H54 (cell line): Measurements from ENCODE around the gene KCTD19.
A peak's percentile ranks its signal among the peaks of the same experiment; 100 is the strongest.
"Not testable (repeated sequence)": the region's sequence is repeated elsewhere in the genome, so short reads cannot be mapped to it uniquely, and the experiment has no call there.

Experiments used
- DNase-seq: peaks from one replicate; pipeline ENCODE4 v3.0.0; 2011; ENCODE audit warnings: low spot score, mixed read lengths; ENCODE audit not compliant: insufficient read length
- FAIRE-seq: peaks from 3 replicates; lab custom pipeline; 2011; peaks lifted over from hg19 to GRCh38; lab: Jason Lieb, UNC
- POLR2A ChIP-seq: IDR thresholded peaks from 2 replicates; pipeline ENCODE4 v1.6.1; 2011; ENCODE audit warnings: low read depth, mild to moderate bottlenecking, low read length

Gene KCTD19

DNA sequence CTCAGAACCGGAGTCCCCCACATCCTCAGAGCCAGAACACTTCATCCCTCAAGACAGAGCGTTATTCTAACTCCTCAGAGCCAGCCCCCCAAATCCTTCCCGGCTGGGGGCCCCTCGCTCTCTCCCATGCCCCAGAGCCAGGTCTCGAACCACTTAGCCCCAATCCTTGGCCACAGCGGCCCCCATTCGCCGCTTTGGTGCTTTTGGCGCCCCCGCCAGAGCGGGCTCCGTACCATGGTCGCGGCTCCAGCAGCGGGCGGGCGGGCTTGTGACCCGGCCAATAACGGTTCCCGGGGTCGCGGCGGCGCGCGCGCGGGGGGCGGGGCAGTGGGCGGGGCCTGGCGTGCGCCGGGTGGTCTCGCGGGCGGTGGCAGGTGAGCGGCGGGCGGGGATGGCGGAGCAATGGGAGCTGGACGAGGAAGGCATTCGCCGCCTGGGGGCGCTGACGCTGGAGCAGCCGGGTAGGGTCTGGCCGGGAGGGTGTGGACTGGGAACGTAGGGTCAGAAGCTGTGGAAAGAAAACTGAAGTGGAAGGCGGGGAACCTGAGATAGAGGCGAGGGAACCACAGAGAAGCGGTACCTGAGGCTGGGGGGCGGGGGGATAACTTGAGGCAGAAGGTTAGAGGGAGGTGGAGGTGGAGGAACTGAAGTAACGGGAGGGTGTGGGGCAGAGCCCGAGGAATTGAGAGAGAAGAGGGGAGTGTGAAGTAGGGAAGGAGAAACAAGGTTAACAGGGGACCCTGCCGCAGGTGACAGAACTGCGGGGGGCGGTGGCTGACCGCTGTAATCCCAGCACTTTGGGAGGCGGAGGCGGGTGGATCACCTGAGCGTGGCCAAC is at the start of gene KCTD19, which contains the start of gene LRRC36:
Gene KCTD19, minus strand, starts transcription at position 270 of the 838 bp plus-strand sequence. Its CDS starts 34 bp downstream, at position 236.
Gene LRRC36, plus strand, starts transcription at position 344 of the 838 bp plus-strand sequence. Its CDS starts 48 bp downstream, at position 392.
- FAIRE-seq (no peak), DNase-seq (no peak)
- TF ChIP-seq POLR2A = no peak

DNA sequence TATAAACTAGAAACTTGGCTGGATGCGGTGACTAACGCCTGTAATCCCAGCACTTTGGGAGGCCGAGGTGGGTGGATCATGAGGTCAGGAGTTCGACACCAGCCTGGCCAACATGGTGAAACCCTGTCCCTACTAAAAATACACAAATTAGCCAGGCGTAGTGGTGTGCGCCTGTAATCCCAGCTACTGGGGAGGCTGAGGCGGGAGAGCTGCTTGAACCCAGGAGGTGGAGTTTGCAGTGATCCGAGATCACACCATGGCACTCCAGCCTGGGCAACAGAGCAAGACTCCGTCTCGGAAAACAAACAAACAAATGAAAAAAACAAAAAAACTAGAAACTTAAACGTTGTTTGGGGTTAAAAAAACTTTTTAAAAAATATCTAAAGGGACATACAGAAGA is 49.5 kb upstream of the KCTD19 start:
- not testable (repeated sequence) for FAIRE-seq, DNase-seq

DNA sequence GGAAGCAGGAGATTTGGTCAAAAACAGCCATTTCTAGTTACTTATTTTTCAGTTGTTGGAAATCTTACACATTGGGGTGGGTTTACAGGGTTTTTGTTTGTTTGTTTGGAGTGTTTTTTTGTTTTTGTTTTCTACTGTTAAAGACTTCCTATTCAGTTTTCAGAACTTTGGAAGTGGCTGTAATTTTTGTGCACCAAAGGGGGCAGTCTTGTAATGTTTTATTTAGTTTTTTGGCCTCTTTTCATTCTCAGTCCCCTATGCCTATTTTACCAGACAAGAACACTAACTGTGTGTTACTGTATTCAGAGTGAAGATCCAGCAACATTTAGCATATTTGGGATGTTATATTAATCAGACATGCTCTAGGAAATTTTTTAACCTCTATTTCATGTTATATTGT is 46.1 kb upstream of the KCTD19 start:
- FAIRE-seq (peak; percentile 33), DNase-seq (no peak)
- no peak for TF ChIP-seq POLR2A

DNA sequence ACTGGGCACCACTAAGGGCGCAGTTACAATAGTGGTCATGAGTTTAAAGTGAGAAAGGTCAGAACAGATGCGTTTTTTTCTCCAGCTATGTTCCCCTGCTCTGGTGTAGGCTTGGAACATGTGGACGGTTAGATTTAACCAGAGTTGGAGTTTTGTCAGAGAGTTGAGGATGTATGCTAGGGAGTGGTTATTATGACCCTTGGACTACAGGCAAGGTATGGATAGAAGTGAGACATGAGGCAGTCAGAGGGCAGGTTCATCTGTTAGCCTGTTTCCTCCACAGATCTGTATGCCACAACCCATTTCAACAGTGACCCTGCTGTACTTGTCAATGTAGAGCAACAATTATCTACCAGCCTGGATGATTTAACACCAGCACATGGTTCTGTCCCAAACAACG is 44.1 kb upstream of the KCTD19 start:
- FAIRE-seq = no peak
- DNase-seq = no peak
- no peak for TF ChIP-seq POLR2A

DNA sequence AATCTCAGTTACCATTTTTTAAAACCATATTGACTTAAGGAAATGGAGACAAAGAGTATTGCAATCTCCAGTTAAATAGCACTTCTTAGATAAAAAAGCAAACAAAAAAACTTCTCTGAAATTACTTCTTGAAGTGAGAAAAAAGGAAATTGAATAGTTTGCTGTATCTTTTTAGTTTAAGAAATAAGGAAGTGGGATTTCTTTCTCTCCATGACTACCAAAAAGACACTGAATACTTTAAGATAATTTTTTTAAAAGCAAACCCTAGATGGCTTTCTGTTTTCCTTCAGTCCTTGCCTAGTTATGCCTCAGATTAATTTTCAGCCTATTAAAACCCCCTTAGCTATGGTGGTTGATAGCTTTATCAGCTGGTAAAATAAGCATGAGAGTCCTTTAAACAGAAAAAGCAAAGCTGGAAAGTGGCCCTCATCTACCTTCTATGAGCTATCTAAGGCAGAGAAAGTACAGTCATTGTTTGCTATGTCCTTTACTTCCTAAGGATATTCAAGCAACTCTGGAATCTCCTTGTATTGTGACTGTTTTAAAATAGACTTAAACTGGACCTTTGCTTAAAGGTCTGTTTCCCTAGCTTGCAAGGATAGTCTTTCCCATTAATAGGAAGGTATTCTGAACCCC is 38.2 kb upstream of the KCTD19 start:
- no peak for TF ChIP-seq POLR2A
- FAIRE-seq (peak; percentile 62), DNase-seq (no peak)

DNA sequence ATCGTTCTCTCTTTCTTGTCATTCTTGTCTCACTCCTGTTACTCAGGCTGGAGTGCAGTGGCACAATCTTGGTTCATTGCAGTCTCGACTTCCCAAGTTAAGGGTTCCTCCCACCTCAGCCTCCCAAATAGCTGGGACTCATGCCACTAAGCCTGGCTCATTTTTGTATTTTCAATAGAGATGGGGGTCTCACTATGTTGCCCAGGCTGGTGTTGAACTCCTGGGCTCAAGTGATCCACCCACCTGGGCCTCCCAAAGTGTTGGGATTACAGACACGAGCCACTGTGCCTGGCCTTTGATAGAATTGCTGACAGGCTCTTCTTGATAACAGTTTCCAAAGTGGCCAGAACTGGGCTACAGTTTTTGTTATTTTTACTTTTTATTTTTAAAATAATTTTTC is 34.5 kb upstream of the KCTD19 start:
- DNase-seq (no peak), FAIRE-seq (no peak)
- TF ChIP-seq POLR2A = no peak

DNA sequence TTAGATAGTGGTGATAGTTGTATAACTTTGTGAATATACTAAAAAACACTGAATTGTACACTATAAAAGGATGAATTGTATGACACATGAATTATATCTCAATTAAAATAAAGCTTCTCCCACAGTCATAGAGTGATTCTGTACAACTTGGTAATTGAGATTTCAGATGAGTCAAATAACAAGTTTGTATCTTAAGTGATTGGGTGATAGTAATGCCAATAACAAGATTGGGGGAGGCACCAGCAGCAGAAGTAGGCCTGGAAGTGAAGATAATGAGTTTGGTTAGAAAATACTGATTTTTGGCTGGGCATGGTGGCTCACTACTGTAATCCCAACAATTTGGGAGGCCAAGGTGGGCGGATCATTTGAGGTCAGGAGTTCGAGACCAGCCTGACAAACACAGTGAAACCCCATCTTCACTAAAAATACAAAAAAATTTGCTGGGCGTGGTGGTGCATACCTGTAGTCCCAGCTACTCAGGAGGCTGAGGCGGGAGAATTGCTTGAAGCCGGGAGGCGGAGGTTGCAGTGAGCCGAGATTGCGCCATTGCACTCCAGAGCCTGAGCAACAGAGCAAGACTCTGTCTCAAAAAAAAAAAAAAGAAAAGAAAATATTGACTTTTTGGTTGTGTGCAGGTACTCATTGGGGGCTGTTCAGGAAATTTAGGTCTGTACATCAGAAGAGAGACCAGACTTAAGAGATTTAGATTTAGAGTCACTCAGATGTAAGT is 33.2 kb upstream of the KCTD19 start:
- DNase-seq, FAIRE-seq: not testable (repeated sequence)

DNA sequence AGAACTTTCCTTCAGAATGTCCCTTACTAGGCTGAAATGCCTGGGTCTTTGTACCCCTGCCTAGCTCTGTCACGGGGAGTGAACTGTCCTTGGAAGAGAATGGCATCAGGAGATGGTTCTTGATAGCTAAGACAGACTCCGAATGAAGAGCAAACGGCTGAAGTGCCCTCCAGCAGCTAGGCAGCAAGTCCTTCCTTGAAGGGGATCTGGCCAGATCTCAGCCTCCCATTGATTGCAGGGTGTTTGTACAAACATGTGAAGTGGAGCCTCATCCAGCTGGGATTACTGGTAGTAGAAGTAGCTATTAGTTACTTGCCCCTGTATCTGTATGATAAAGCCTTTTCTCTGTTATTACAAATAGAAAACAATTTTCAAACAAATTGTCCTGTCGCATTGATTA is 31.0 kb upstream of the KCTD19 start:
- TF ChIP-seq POLR2A = no peak
- no peak for DNase-seq
- FAIRE-seq = no peak

DNA sequence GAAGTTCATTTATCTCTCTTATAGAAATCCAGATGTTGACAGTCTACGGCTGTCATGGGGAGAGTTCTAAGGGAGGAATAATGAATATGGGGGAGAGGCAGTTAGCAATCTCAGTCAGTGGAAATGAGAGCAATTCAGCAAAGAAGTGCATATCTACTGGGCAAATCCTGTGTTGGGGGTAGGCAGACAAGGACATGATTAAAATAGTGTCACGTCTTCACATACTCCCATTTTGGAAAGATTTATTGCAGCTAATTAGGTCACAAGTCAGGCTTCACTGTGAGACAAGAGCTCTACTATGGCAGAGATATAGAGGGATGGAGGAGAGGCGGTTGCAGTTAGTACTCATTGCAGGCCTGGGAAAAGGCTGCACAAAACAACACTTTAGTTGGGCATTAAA is 29.9 kb upstream of the KCTD19 start:
- no peak for DNase-seq
- no peak for FAIRE-seq
- no peak for TF ChIP-seq POLR2A

DNA sequence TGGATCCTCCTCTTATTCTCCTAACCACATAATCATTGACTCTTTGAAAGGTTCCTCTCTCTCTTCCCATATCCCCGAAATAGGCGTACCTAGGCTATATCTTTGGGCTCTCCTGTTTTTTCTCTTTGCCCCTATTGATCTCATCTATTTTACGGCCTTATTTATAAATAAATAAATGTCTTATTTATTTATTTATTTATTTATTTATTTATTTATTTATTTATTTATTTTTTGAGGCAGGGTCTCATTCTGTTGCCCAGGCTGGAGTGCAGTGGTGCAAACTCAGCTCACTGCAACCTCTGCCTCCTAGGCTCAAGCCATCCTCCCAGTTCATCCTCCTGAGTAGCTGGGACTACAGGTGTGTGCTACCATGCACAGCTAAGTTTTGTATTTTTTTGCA is 25.9 kb upstream of the KCTD19 start:
- not testable (repeated sequence) for FAIRE-seq

DNA sequence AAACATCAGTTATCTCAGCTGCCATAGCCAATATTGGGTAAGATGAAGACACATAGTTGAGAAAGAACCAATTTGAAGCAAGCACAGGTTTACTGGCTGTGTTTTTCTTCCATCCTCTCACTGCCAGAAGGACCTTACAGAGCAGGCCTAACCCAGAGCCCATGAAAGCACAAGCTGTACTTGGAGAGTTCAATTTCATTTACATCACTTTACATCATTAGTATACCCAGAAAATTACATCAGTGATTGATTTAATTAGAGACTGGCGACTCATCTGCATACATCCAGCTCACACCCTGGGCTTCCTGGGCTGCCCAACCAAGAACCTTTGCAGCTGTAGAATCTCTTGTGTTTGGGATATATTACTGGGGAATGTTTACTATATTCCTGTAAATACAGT is 23.8 kb upstream of the KCTD19 start:
- FAIRE-seq (no peak), DNase-seq (no peak)
- no peak for TF ChIP-seq POLR2A

More for the DNA sequence above, 25.9 kb upstream of the KCTD19 start:
- not testable (repeated sequence) for DNase-seq

DNA sequence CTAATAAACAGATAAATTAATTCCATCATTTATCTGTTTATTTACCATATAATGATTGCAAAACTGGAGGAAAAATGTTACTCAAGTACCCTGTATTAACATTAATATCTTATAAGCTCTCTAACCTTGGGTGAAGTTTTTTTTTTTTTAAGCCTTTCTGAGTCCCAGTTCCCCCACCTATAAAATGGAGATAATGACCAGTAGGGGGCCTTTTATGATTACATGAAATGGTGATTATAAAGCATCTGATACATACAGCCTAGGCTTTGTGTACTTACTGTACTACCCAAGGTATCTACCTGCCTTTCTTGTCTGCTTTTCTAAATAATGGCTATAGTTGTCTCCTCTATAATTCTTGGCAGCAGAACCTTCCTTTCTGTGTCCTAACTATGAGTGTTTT is 22.6 kb upstream of the KCTD19 start:
- TF ChIP-seq POLR2A = no peak
- DNase-seq (no peak), FAIRE-seq (no peak)

DNA sequence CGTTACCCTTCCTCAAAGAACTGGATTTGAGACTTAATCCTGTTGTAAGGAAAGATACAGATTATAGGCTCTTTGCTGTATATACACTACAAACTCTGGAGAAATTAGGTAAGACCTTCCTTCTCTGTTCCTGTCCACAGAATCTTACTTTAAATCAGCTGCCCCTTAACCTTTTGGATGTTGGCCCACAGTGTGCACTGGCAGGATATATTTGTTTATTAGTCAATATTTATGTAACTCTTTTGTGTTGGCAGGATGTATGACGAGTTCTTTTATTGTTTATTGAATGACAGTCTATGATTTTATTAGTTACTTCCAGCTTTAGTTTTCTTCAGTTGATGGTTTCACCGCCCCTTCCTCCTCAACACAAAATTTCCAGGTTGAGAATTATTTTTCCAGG is 19.8 kb upstream of the KCTD19 start:
- no peak for DNase-seq
- no peak for FAIRE-seq
- no peak for TF ChIP-seq POLR2A

DNA sequence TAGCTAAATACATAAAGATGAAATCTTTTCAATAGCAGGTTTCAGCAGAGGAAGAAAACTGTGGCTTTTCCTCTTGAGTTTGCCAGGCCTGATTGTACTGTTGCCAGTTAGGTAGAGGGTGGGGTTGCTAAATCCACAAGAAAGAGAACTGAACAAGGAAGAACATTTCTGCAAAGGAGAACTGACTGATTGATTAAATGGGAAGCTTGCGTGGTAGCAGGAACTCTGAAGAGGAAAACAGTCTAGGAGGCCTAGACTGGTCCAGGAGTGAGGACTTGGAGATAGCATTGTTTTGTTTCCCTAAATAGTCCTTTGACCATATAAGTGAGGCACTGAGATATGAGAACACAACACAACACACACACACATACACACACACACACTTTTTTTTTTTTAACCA is 18.9 kb upstream of the KCTD19 start:
- DNase-seq = no peak
- TF ChIP-seq POLR2A = no peak
- FAIRE-seq = no peak

DNA sequence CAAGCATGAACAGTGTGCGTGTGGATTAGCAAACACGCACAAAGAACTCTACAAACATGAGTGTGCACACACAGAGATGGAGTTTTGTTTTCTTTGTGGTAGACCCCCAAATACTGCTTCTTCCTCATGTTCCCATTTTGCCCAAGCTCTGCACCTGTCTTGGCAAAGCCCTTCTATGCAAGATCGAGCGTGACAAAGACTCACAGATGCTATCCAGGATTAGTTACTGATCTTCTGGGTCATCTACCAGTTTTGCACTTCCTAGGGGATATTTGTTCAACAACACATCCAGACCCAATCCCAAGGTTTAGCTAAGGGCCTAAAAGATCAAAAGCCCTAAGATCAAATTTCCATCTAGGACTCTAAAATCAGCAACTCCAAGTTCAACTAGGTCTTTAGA is 16.1 kb upstream of the KCTD19 start:
- DNase-seq (no peak), FAIRE-seq (no peak)
- TF ChIP-seq POLR2A = no peak
